UCSD-AML1 (cell line): ENCODE results near the gene MIB1.

ENCODE experiments used
- DNase-seq: peaks from one replicate; lab custom pipeline; 2025; ENCODE audit not compliant: unreplicated experiment; lab: John Stamatoyannopoulos, UW

The MIB1 gene

GRCh38 chr18:21809725-21810124 is 69.1 kb downstream of the MIB1 start:
- no peak for DNase-seq

- DNase-seq = no peak
These were observed 74.5 kb downstream of the MIB1 start for GRCh38 chr18:21815101-21815500.

GRCh38 chr18:21820033-21820810 is 79.6 kb downstream of the MIB1 start:
- DNase-seq = no peak

GRCh38 chr18:21820811-21821143 is 80.2 kb downstream of the MIB1 start:
- no peak for DNase-seq

GRCh38 chr18:21823848-21824247 is 83.3 kb downstream of the MIB1 start:
- no peak for DNase-seq

- no peak for DNase-seq
These were observed 85.6 kb downstream of the MIB1 start for GRCh38 chr18:21826196-21826595.

- no peak for DNase-seq
These were observed 86.2 kb downstream of the MIB1 start for GRCh38 chr18:21826641-21827302.

GRCh38 chr18:21830532-21830931 is 89.9 kb downstream of the MIB1 start:
- no peak for DNase-seq

GRCh38 chr18:21831413-21831831 is 90.8 kb downstream of the MIB1 start:
- DNase-seq = no peak

- DNase-seq = no peak
These were observed 93.2 kb downstream of the MIB1 start for GRCh38 chr18:21833604-21834298.

GRCh38 chr18:21834299-21834660 is 93.7 kb downstream of the MIB1 start:
- no peak for DNase-seq

GRCh38 chr18:21841570-21841969 is 101.0 kb downstream of the MIB1 start:
- DNase-seq = no peak

GRCh38 chr18:21843341-21843740 is 102.7 kb downstream of the MIB1 start:
- DNase-seq = no peak

GRCh38 chr18:21851327-21851961 is 110.9 kb downstream of the MIB1 start:
- DNase-seq = no peak

- DNase-seq = no peak
These were observed 112.4 kb downstream of the MIB1 start for GRCh38 chr18:21853016-21853415.

GRCh38 chr18:21853775-21854552 is 113.4 kb downstream of the MIB1 start:
- DNase-seq = no peak

GRCh38 chr18:21855432-21855831 is 114.8 kb downstream of the MIB1 start:
- no peak for DNase-seq

GRCh38 chr18:21857871-21858270 is 117.3 kb downstream of the MIB1 start:
- no peak for DNase-seq

GRCh38 chr18:21858544-21858943 is 118.0 kb downstream of the MIB1 start:
- DNase-seq = no peak

GRCh38 chr18:21864386-21864785 is 123.8 kb downstream of the MIB1 start:
- no peak for DNase-seq

GRCh38 chr18:21865043-21865442 is 124.5 kb downstream of the MIB1 start:
- no peak for DNase-seq
